Neutrophil (primary cell): ENCODE data around the gene TRIM44.

Source experiments
- H3K27ac ChIP-seq: fragments of 200-600 bp; sonication (generic); 2 replicates; pipeline ENCODE4 v1.5.1; 2016; ENCODE audit warnings: mild to moderate bottlenecking, moderate library complexity
- H3K27me3 ChIP-seq: fragments of 200-600 bp; sonication (generic); 2 replicates; pipeline ENCODE4 v1.6.0; 2016; ENCODE audit warnings: mild to moderate bottlenecking
- H3K36me3 ChIP-seq: fragments of 200-600 bp; sonication (generic); 2 replicates; pipeline ENCODE4 v1.5.1; 2017
- H3K4me1 ChIP-seq, 2 experiments: fragments of 200-600 bp in 1 of 2; sonication (generic) in 1 of 2; 1 replicate in 1 of 2; 2 replicates in 1 of 2; pipeline versions ENCODE4 v1.5.1 to v1.6.1; 2013 to 2016; ENCODE audit warnings: low read depth in 1 of 2, low read length in 1 of 2, mild to moderate bottlenecking in 1 of 2, moderate library complexity in 1 of 2; ENCODE audit not compliant: control insufficient read depth in 1 of 2, insufficient read depth in 1 of 2
- H3K4me3 ChIP-seq, 2 experiments: fragments of 200-600 bp in 1 of 2; sonication (generic) in 1 of 2; 1 replicate in 1 of 2; 2 replicates in 1 of 2; pipeline ENCODE4 v1.5.1; 2013 to 2016; ENCODE audit warnings: low read depth in 1 of 2, low read length in 1 of 2, mild to moderate bottlenecking in 1 of 2, moderate library complexity in 1 of 2
- H3K9me3 ChIP-seq: fragments of 200-600 bp; sonication (generic); 2 replicates; pipeline ENCODE4 v1.5.1; 2016
- TF ChIP-seq, protein P1 (sequence below): fragments of 200-600 bp; sonication (generic); IDR thresholded peaks from 2 replicates; pipeline ENCODE4 v1.5.1; 2016; ENCODE audit warnings: antibody characterized with exemption

Gene TRIM44

GRCh38 chr11:35798423-35798822 is 135.8 kb downstream of the TRIM44 start:
- H3K4me3 ChIP-seq, result no peak overlapping the region
- H3K27me3 ChIP-seq, result no peaks in the 10 kb centered on the region
- TF ChIP-seq, protein P1, sequence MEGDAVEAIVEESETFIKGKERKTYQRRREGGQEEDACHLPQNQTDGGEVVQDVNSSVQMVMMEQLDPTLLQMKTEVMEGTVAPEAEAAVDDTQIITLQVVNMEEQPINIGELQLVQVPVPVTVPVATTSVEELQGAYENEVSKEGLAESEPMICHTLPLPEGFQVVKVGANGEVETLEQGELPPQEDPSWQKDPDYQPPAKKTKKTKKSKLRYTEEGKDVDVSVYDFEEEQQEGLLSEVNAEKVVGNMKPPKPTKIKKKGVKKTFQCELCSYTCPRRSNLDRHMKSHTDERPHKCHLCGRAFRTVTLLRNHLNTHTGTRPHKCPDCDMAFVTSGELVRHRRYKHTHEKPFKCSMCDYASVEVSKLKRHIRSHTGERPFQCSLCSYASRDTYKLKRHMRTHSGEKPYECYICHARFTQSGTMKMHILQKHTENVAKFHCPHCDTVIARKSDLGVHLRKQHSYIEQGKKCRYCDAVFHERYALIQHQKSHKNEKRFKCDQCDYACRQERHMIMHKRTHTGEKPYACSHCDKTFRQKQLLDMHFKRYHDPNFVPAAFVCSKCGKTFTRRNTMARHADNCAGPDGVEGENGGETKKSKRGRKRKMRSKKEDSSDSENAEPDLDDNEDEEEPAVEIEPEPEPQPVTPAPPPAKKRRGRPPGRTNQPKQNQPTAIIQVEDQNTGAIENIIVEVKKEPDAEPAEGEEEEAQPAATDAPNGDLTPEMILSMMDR, result no peak
- H3K27ac ChIP-seq, result no peak overlapping the region
- H3K9me3 ChIP-seq, result no peaks in the 10 kb centered on the region
- H3K36me3 ChIP-seq, result no peaks in the 10 kb centered on the region
- H3K4me1 ChIP-seq, result peaks cover 0 to 3% of the 10 kb centered on the region in 2 experiments

DNA sequence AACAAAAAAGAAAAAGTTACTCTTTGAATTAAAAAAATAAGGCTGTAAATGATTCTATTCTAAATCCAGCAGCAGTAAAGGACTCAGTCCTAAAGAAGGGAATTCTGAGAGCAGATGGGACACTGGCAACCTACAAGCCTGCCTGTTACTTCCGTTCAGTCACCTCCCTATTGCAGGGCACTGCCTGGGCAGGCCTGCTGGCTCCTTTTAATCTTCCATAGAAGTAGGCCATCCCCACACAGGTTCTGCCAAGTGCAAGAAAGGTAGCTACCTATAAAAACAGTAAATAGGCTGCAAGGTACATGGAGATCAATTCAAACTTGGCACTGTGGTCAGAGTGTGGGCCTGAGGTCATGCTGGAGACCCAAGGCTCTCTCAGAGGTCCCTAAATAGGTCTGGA is 136.4 kb downstream of the TRIM44 start:
- no peak overlapping the region for H3K27ac ChIP-seq
- TF ChIP-seq, protein P1, result no peak
- H3K27me3 ChIP-seq, result no peaks in the 10 kb centered on the region
- H3K36me3 ChIP-seq, result no peaks in the 10 kb centered on the region
- H3K9me3 ChIP-seq, result no peaks in the 10 kb centered on the region
- H3K4me3 ChIP-seq, result no peak overlapping the region
- H3K4me1 ChIP-seq, result peaks cover 0 to 3% of the 10 kb centered on the region in 2 experiments

- Histone ChIP-seq H3K4me1 (peaks cover 0 to 3% of the 10 kb centered on the region in 2 experiments), H3K36me3 (no peaks in the 10 kb centered on the region), H3K4me3 (no peak overlapping the region), H3K9me3 (no peaks in the 10 kb centered on the region), H3K27ac (no peak overlapping the region), H3K27me3 (no peaks in the 10 kb centered on the region)
- TF ChIP-seq, protein P1, result no peak
These were observed 137.1 kb downstream of the TRIM44 start for GRCh38 chr11:35799655-35800054.

GRCh38 chr11:35800970-35801953 is 138.7 kb downstream of the TRIM44 start:
- H3K4me3 ChIP-seq, result no peak overlapping the region
- no peaks in the 10 kb centered on the region for H3K9me3 ChIP-seq
- H3K36me3 ChIP-seq, result no peaks in the 10 kb centered on the region
- no peak overlapping the region for H3K27ac ChIP-seq
- TF ChIP-seq, protein P1, result no peak
- peaks cover 0 to 3% of the 10 kb centered on the region in 2 experiments for H3K4me1 ChIP-seq
- H3K27me3 ChIP-seq, result no peaks in the 10 kb centered on the region

DNA sequence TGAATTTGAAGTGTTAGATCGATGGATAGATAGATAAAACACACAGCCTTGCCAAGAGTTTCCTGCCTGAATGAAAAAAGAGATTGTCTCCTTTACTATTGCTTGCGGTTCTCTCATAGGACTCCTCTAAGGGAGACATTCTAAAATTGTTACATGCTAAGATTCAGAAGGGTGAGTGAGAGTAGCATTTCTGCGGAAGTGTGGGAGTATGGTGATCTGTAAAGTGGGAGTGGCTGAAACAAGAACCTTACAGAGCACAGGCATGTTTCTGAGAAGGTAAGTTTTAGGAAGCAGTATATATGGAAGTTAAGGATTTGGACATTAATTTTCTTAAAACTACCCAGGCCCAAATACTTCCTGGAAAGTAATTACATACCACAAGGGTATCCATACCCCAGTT is 139.6 kb downstream of the TRIM44 start:
- TF ChIP-seq, protein P1, result no peak
- peaks cover 0 to 3% of the 10 kb centered on the region in 2 experiments for H3K4me1 ChIP-seq
- H3K36me3 ChIP-seq, result no peaks in the 10 kb centered on the region
- no peak overlapping the region for H3K27ac ChIP-seq
- H3K27me3 ChIP-seq, result no peaks in the 10 kb centered on the region
- no peak overlapping the region for H3K4me3 ChIP-seq
- no peaks in the 10 kb centered on the region for H3K9me3 ChIP-seq
